G401 (cell line): ENCODE results near the gene CEP135. TPM values are rescaled to one million over a fixed set of nuclear protein-coding genes. Genes with fewer than 3 reads are reported as not detected.

Source experiments
- DNase-seq: peaks from one replicate; pipeline ENCODE4 v3.0.0-alpha.2; 2015; ENCODE audit warnings: low spot score
- in situ Hi-C: cut with HindIII; loops from 2 replicates; pipeline ENCODE4 v1.10.0; 2016; ENCODE audit warnings: low sequenced_read_pairs, mixed read lengths
- total RNA-seq: library from RNA; depleted of rRNA; stranded (reverse); fragments of >200 nt; shearing (Covaris generic); gene quantifications from 2 replicates; pipeline ENCODE4 v1.2.3, GENCODE V29; 2014

Gene CEP135
- total RNA-seq, 1 experiment from 2014 or later, result 10.7 TPM

DNA sequence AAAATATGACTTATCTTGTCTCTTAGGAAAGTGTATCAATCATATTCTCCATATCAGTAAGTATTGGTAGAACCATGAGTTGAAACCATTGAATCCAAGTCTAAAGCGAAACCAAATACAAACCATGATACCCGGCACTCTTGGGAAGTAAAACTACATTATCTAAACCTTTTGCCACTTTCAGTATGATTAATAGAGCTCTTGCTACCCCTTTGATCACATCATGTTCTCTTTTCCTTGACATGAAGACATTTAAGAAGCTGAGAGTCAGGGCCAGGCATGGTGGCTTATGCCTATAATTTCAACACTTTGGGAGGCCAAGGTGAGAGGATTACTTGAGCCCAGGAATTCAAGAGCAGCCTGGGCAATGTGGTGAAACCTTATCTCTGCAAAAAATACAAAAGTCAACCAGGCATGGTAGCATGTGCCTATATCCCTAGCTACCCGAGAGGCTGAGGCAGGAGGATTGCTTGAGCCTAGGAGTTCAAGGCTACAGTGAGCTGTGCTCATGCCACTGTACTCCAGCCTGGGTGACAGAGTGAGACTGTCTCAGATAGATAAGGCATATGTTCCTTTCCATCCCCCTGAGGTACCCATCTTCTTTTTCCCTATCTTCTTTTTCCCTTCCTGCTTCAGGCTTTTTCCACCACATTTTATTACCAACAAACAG is 45.4 kb downstream of the CEP135 start:
- in situ Hi-C loops, result no loop called here
- no peak for DNase-seq

DNA sequence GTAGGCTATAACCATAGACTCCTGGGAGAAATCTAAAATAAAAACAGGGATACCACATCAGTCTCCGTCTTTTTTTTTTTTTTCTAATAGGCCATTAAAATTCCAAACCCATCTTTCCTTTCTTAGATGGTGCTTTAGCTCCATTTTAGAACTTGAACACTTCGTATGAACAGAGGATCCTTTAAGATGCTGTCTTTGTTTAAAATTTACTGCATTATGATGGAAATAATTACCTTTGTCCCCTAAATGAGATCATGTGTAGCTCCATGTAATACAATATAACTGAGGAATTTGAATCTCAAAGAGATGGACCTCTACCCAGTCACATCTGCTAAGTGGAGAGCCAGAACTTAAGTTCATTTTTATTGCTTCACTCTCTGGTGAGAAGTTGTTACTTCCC is 47.9 kb downstream of the CEP135 start:
- no peak for DNase-seq
- in situ Hi-C loops, result no loop called here

DNA sequence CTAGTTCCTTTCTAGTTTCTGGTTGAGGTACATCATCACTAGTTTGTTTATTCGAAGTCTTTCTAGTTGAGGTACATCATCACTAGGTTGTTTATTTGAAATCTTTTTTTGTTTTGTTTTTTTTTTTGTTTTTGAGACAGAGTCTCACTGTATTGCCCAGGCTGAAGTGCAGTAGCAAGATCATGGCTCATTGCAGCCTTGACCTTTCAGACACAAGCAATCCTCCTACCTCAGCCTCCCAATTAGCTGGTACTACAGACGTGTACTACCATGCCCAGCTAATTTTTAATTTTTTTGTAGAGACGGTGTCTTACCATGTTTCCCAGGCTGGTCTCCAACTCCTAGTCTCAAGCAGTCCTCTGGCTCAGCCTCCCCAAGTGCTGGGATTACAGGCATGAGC is 54.9 kb downstream of the CEP135 start:
- no peak for DNase-seq
- in situ Hi-C loops, result no loop called here

DNA sequence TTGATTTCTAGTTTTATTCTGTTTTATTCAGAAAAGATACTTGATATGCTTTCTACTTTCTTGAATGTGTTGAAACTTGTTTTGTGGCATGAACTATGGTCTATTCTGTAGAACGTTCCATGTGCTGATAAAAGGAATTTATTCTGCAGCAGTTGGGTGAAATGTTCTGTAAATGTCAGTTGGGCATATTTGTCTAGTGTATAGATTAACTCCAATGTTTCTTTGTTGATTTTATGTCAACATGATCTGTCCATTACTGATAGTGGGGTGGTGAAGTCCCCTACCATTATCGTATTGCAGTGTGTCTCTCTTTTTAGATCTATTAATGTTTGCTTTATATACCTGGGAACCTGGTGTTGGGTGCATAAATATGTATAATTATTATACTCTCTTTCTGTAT is 55.5 kb downstream of the CEP135 start:
- no peak for DNase-seq
- in situ Hi-C loops, result no loop called here

DNA sequence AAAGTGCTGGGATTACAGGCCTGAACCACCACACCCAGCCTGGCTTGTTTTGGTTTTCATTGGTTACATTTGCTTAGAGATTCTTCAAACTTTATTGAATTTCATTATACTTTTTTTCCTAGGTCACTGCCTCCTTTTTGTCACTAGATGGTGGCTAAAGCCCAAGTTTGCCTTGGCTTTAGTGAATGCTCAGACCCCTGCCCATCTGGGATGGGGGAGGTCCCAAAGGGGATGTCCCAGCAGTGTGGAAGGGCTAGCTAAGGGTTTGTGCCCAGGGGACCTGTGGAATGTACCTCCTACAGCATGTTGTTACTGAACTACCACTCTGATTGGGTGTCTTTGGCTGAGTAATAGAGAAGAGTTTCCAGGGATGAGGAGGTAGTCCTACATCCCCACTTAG is 58.4 kb downstream of the CEP135 start:
- in situ Hi-C loops, result no loop called here
- DNase-seq, result no peak

DNA sequence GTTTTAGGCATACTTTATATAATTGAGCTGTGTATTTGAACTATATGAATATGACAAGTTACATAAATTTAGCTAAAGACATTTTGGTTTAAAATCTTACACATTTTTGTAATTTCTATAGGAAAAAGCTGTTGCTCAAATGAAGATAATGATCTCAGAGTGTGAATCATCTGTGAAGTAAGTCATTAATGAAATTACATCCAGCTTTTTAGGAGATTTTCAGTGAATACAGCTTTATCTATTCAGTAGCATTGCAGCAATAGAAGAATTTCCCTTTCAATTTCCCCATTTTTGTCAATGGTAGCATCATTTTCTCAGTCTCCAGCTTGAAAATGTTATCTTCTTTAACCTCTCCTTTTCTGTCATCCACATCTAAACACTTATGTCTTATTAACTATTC is 59.5 kb downstream of the CEP135 start:
- DNase-seq, result no peak
- in situ Hi-C loops, result no loop called here

DNA sequence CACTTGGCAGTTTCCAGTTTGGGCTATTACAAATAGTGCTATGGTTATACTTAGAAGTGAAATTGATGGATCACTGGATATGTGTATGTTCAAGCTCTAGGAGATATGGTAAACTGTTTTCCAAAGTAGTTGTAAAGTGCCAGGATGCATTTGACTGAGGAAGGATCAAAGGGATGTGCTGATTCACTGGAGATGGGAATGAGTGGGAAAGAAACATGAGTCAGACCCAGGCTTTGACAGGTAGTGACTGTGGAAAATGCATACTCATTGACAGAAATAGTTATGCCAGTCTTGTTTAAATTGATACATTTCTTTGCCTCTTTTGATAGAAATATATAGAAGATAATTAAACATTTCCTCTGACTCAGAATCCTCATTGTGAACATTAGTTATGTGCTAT is 77.9 kb downstream of the CEP135 start:
- in situ Hi-C loops, result no loop called here
- no peak for DNase-seq

DNA sequence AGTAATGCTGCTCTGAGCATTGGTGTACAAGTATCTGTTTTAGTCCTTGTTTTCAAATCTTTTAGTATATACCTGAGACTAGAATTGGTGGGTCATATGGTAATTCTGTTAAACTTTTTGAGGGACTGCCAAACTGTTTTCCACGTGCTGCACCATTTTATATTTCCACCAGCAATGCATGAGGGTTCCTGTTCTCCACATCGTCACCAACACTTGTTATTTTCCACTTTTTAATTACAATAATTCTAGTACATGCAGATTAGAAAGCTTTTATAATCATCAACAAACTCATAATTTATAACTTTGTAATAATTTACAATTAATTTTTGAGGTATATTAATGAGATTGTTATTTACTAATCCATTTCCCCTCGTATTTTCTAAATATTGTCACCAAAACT is 79.4 kb downstream of the CEP135 start:
- in situ Hi-C loops, result no loop called here

DNA sequence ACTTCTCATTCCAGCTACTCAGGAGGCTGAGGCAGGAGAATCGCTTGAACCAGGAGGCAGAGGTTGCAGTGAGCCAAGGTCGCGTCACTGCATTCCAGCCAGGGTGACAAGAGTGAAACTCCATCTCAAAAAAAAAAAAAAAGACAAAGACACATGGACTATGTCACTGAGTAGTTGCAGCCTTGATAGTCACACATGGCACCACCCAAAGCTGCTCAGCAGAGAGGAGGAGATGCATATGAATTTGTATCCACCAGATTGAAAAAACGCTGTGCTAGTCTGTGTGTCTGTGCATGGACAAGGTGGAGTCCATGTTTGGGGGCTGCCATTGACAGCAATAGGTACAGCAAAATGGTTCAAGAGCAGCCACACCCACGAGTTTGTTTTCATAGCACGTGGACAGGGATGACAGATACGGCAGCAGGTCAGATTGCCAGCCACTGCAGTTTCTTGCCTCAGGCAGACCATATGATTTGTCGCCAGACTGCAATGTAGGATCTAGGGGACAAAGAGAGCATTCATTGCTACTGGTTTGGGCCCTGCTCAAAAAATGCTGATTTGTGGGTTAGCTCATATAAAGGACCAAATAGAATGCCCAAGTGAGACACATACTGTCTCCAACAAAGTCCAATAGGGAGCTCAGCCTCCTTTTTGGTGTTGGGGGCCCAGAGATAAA is 89.9 kb downstream of the CEP135 start:
- DNase-seq, result no peak
- in situ Hi-C loops, result no loop called here

More for the DNA sequence above, 79.4 kb downstream of the CEP135 start:
- no peak for DNase-seq

DNA sequence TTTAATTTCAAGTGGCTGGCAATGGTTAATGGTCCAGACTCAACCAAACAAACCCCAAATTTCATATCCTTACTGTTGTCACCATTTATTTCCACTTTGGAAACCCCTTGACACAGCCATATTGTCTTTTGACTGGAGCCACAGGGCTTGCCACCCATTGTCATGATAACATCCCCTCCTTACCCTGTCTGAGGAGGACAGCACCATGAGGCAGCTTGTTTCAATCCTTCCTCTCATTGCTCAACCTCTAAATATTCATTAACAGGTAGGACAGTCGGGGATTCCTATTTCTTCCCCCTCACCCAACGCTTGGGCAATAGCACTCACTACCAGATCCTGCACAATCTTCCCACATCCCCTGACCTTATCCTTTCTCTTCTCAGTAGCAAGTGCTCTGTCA is 92.1 kb downstream of the CEP135 start:
- no peak for DNase-seq
- in situ Hi-C loops, result no loop called here

DNA sequence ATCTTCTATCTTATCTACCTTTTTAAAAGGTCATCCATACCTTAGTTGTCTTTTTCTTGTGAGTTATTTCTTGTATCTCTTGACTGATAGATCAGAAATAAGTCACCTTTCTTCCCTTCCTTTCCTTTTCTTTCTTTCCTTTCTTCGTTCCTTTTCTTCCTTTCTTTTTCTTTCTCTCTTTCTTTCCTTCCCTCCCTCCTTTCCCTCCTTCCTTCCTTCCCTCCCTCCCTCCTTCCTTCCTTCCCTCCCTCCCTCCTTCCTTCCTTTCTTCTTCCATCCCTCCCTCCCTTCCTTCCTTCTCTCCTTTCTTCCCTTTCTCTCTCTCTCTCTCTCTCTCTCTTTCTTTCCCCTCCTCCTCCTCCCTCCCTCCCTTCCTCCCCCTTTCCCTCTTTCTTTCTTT is 93.5 kb downstream of the CEP135 start:
- in situ Hi-C loops, result no loop called here
- DNase-seq, result no peak

DNA sequence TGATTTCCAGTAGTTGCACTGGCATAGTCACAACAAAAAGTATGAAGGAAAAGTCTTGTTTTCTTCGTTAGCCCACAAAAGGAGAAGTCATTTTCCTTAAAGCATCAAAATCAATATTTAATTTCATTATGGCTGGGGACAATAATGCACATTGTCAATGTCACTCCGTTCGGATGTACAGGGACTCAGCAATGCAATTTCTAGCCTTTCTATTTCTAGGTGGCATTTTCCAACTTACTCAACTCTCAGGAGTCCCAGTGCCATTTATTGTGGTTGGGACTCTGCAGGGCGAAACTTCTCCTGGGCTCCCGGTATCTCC is 99.6 kb downstream of the CEP135 start:
- in situ Hi-C loops, result no loop called here
- peak; percentile 65 for DNase-seq

DNA sequence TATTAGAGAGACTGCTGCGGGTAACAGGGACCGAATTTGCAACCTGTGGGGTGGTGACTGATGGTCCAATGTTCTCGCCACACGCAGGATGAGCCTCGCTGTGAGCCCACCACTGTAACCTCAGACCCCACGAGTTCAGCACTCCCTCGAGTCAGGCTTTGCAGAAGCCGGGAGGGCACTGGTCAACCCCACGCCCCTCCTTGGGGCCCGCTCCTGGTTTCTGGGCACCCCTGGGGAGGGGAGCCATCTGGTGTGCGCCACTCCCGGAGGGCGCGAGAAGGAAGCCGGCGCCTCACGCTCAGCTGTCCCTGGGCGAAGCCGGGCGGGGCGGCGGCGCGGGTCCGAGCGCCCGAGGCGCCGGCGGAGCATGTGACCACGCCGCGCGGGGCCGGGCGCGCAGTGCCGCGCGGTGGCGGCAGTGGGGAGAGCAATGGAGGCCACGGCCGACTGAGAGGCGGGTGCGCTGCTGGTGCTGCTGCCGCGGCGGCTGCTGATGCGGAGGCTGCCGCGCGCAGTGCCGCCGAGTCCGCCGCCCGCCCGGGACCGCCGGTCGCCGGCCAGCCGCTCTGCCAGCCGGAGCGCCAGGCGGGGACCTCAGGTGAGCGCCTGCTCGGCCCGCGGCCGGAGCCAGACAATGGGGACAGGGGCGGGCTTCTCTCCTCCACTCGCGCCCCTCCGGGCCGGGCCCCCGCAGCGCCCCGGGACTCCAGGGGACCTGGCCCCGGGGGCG is 100.1 kb downstream of the CEP135 start:
- in situ Hi-C loops, result no loop called here

DNA sequence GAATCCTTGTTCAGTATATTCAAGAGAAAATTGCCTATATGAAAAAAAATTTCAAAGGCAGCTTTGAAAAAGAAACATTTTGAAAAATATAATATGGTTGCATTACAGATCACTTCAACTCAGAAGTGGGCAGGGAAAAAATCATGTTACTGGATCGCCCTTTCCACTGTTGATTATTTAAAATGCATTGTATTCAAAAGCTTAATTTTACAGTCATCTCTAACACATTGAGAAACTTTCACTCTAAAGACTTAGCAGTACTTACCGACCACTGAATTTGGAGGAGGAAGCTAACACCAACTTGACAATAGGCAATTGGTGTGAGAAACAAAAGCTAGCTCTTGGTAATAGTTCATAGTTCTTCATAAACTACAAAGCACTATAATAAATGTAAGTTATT is 101.9 kb downstream of the CEP135 start:
- in situ Hi-C loops, result no loop called here
- DNase-seq, result no peak

More for the DNA sequence above, 100.1 kb downstream of the CEP135 start:
- peak; percentile 50 for DNase-seq

DNA sequence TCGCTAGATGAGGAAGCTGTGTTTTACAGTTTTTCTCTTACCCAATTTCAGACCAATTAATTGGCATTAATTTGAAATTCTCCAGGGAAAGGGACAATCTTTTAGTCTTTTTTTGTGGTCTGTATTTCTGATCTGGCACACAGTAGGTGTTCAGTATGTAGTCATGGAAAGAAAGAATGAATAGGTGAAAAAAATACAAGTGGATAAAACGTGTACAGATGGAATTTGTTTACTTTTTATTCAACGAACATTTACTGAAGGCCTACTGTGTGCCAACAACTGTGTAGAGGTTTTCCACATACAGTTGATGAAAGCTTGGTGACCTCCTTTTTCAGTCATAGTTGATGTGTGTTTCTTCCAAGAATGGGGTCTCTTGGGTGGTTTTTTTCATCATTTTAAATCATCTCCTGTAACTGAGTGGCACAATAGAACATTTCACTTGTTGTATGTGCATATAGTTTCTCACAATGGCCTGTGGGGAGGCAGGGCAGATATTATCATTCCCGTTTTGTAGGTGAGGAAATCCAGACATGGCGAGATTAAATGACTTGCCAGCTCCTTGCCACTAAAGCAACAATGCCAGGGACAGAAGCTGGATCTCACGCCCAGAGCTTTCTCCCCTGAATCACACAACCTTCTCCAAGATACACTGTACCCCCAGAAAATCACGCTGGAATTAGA is 102.4 kb downstream of the CEP135 start:
- no peak for DNase-seq
- in situ Hi-C loops, result no loop called here

DNA sequence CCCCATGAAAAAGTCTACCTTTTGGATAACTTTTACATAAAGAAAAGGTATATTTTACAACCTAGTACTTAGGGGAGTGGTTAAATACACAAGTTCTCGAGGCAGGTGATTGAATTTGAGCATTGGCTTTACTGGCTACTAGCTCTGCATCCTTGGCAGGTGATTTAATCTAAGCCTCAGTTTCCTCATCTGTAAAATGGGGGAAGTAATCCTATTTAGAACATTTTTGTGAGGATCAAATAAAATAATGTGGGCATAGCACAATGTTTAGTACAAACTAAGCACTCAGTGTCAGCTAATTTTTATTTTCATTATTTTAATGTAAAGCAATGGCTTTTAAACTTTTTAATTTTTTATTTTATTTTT is 102.9 kb downstream of the CEP135 start:
- no peak for DNase-seq
- in situ Hi-C loops, result no loop called here

DNA sequence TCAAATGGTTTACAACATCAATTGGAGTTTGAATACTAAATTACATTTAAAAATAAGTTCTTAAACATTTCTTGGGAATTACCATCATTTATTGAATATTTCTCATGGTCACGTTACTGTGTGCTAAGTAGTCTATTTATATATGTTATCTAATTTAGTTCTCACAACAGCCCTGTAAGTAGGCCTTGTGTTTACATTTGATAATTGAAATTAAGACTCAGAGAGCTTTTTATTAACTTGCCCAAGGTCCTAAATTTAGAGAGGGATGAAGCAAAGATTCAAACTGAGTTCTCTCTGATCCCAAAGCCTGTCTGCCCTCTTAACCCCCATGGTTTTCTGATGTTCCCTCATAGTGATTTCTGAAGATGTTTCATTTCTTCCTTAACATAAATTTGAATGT is 103.7 kb downstream of the CEP135 start:
- in situ Hi-C loops, result no loop called here
- no peak for DNase-seq

DNA sequence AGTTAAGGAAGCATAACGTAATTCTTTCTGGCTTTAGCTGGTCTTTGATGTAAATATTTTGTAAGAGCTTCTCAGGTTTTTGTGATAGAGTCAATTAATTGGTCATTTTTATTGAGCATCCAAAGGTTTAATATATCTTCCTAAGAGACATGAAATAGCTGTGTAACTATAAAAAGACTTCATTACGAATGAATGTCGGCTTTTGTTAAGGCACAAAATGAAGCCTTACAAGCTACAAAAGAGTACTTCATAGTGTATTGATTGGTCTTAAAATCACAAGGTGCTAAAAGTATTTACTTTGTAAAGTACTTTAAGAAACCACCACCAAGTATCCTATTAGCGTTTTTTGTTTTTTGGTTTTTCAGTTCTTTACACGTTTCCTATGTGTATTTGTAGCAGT is 104.2 kb downstream of the CEP135 start:
- no peak for DNase-seq
- in situ Hi-C loops, result no loop called here

DNA sequence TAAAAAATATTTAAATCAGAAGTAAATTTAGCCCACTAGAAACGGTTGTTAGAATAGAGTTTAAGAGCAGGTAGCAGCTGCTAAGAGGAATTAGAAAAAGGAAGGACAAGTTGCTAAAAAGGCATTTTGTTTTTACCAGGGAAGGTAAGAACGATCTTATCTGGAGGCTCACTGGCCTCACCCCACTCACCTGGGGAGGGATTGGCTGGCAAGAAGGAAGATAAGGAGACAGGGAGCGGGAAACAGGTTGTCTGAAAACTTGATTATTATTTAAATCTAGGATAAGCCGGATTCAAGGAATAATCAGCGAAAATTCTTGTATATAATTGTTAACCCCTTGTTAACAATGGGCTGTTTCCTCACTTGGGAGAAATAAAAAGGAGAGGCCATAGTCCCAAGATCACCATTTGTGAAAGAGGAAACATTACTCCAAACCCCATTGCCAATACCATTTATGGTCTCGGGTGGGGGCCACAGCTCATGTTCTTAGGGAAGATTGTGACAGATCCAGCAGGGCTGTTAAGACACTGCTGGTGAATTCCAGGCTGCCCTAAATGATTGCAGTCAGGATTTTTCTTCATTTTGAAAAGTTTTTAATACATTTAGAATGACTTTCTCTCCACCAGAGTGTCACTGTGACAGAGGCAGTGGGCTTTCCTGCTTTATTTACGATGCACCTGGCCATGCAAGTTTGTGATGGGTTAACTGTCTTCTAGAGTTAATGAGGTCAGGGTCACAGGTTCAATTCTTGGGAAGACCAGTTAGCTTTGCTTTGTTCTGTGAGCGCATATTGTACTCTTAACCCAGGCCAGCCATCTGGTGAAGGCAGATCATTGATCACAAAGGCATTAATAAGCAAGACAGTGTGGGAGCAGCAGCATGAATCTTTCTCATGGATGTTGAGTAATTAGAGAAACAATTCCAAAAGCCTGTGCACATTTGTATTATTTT is 106.6 kb downstream of the CEP135 start:
- DNase-seq, result no peak
- in situ Hi-C loops, result no loop called here
